EL (cell line): ENCODE measurements around the gene PDCD5.
A peak's percentile ranks its signal among the peaks of the same experiment; 100 is the strongest.
"Not testable (repeated sequence)": the region's sequence is repeated elsewhere in the genome, so short reads cannot be mapped to it uniquely, and the experiment has no call there.

Source experiments
- DNase-seq: peaks from one replicate; pipeline ENCODE4 v3.0.0-alpha.2; 2016

PDCD5 gene

GRCh38 chr19:32580901-32581704 lies at the start of gene PDCD5:
Gene PDCD5, plus strand, starts transcription at chr19:32581190. Its CDS starts 72 bp downstream, at chr19:32581262.
- peak; percentile 92 for DNase-seq

- DNase-seq, result no peak
Observed at GRCh38 chr19:32532233-32532632, 48.8 kb upstream of the PDCD5 start.

GRCh38 chr19:32537580-32537979 lies 43.4 kb upstream of the PDCD5 start:
- DNase-seq, result no peak

- no peak for DNase-seq
Observed at GRCh38 chr19:32539240-32539916, 41.6 kb upstream of the PDCD5 start.

- no peak for DNase-seq
Observed at GRCh38 chr19:32540621-32541020, 40.4 kb upstream of the PDCD5 start.

GRCh38 chr19:32541376-32541775 lies 39.6 kb upstream of the PDCD5 start:
- not testable (repeated sequence) for DNase-seq

GRCh38 chr19:32542477-32543108 lies 38.4 kb upstream of the PDCD5 start:
- no peak for DNase-seq

- peak; percentile 50 for DNase-seq
Observed at GRCh38 chr19:32543115-32543900, 37.7 kb upstream of the PDCD5 start.

- DNase-seq, result no peak
Observed at GRCh38 chr19:32544917-32545316, 36.1 kb upstream of the PDCD5 start.

- DNase-seq, result no peak
Observed at GRCh38 chr19:32550666-32551065, 30.3 kb upstream of the PDCD5 start.

- DNase-seq, result no peak
Observed at GRCh38 chr19:32555786-32556185, 25.2 kb upstream of the PDCD5 start.

- DNase-seq, result no peak
Observed at GRCh38 chr19:32558607-32559228, 22.3 kb upstream of the PDCD5 start.

- no peak for DNase-seq
Observed at GRCh38 chr19:32563761-32564160, 17.2 kb upstream of the PDCD5 start.

GRCh38 chr19:32566246-32566830 lies 14.7 kb upstream of the PDCD5 start:
- peak; percentile 48 for DNase-seq

GRCh38 chr19:32567486-32567885 lies 13.5 kb upstream of the PDCD5 start:
- DNase-seq, result no peak

GRCh38 chr19:32570081-32570785 lies 10.8 kb upstream of the PDCD5 start:
- DNase-seq, result peak; percentile 63

GRCh38 chr19:32571471-32572075 lies 9.4 kb upstream of the PDCD5 start:
- not testable (repeated sequence) for DNase-seq

GRCh38 chr19:32572700-32573491 lies 8.1 kb upstream of the PDCD5 start:
- DNase-seq, result not testable (repeated sequence)

- DNase-seq, result no peak
Observed at GRCh38 chr19:32573492-32573794, 7.5 kb upstream of the PDCD5 start.

- DNase-seq, result no peak
Observed at GRCh38 chr19:32576790-32577189, 4.2 kb upstream of the PDCD5 start.
